ENCODE measurements around the gene RAD21L1. TPM values are rescaled to one million over a fixed set of nuclear protein-coding genes. Genes with fewer than 3 reads are reported as not detected.

RAD21L1 gene
- total and polyA plus RNA-seq, 2 donors (not counting 3 experiments of a cell fraction or from before 2014, with no cell fraction given) = 0.06 TPM; not detected in 1

DNA sequence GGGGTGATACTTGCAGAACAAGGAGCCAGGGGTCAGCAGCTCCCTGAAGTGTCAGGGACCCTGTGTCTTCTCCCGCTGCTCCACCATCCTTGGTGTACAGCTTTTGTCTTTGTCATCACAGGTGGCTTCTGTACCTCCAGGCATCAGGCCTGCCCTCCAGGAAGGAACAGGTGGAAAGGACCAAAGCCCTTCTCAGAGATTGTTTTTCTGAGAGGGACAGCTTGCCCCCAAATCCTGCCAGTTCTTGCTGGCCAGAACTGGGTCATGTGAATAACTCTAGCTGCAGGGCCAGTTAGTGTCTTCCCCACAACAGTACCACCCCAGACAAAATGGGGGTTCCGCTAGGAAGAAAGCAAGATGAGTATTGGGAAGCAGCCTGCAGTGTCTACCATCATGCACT lies 71.6 kb downstream of the RAD21L1 start:
- no peaks in the 10 kb centered on the region for H3K36me3 ChIP-seq (ENCODE audit: control insufficient read depth in 2 of 2, extremely low read depth in 1 of 2, insufficient read depth in 2 of 2, low read length in 2 of 2)
- dilution Hi-C loops (cut with MboI; ENCODE audit: extremely low pct_ligation_motif_present, low sequenced_read_pairs) (no loop called here), intact Hi-C loops (cut with micrococcal nuclease) (no loop called here)
- no peaks in the 10 kb centered on the region for H3K27me3 ChIP-seq (ENCODE audit: control insufficient read depth in 2 of 2, insufficient read depth in 2 of 2, low read length in 2 of 2)
- no peak for TF ChIP-seq POLR2AphosphoS5 (IDR thresholded peaks at IDR 0.05; ENCODE audit: insufficient read depth, low read depth, low read length)
- no peak for DNase-seq (ENCODE audit: low read depth, low spot score)
- H3K4me3 ChIP-seq (replicated peaks in 1 of 3; ENCODE audit: insufficient read depth in 1 of 3, low read depth in 1 of 3, low read length in 3 of 3) = no peak overlapping the region
- CTCF ChIA-PET = no interaction called here
- no peak for FAIRE-seq
- H2AFZ ChIP-seq (ENCODE audit: low read depth, low read length) = no peak overlapping the region
- no peaks in the 10 kb centered on the region for H3K9me3 ChIP-seq (replicated peaks; ENCODE audit: control insufficient read depth, insufficient read depth, low read length)
- H3K79me2 ChIP-seq (ENCODE audit: control insufficient read depth, insufficient read depth, low read length) = no peaks in the 10 kb centered on the region
- H3K27ac ChIP-seq (ENCODE audit: insufficient read depth, low read depth, low read length) = no peak overlapping the region
- no peak overlapping the region for H3K9ac ChIP-seq (replicated peaks; ENCODE audit: extremely low read depth, insufficient read depth, low read length)
- H4K20me1 ChIP-seq (replicated peaks; ENCODE audit: control insufficient read depth, extremely low read depth, insufficient read depth, low read length) = no peaks in the 10 kb centered on the region
- H3K4me2 ChIP-seq (ENCODE audit: insufficient read depth, low read length) = no peak overlapping the region
- H3K4me1 ChIP-seq (ENCODE audit: control insufficient read depth, extremely low read depth, insufficient read depth, low read length) = peaks cover 12% of the 10 kb centered on the region
- no peaks in the 10 kb centered on the region for H3K9me1 ChIP-seq (replicated peaks; ENCODE audit: control insufficient read depth, extremely low read depth, insufficient read depth, low read length)
- BruUV-seq (replicated peaks) = no TSS peak
- POLR2A ChIA-PET = no interaction called here

DNA sequence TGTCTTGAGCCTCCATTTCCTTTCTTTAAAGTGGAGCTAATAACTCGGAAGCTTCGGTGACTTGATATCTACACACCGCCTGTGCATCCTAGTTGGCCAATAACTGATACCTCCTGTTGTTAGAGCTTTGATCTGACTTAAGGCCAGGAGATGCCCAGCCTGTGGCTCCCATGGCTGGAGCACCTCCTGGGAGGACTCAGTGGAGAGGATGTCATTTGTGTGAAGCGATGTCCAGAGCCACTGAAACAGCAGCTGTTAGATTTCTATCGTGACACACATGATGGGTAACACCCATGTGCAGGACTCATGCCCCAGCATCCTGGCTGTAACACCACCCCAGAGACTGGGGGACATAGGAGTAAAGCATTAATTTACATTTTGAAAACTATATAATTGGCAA lies 72.3 kb downstream of the RAD21L1 start:
- no peaks in the 10 kb centered on the region for H3K27me3 ChIP-seq (ENCODE audit: control insufficient read depth in 2 of 2, insufficient read depth in 2 of 2, low read length in 2 of 2)
- TF ChIP-seq FOS (IDR thresholded peaks at IDR 0.05; ENCODE audit: borderline replicate concordance, insufficient read depth, low read length) = no peak
- TF ChIP-seq JUN (IDR thresholded peaks at IDR 0.05; ENCODE audit: borderline replicate concordance, insufficient read depth, insufficient read length, low read depth) = no peak
- TF ChIP-seq EZH2 (IDR thresholded peaks at IDR 0.05; ENCODE audit: borderline replicate concordance, low read depth, low read length, severe bottlenecking) = no peak
- TF ChIP-seq, protein P1, sequence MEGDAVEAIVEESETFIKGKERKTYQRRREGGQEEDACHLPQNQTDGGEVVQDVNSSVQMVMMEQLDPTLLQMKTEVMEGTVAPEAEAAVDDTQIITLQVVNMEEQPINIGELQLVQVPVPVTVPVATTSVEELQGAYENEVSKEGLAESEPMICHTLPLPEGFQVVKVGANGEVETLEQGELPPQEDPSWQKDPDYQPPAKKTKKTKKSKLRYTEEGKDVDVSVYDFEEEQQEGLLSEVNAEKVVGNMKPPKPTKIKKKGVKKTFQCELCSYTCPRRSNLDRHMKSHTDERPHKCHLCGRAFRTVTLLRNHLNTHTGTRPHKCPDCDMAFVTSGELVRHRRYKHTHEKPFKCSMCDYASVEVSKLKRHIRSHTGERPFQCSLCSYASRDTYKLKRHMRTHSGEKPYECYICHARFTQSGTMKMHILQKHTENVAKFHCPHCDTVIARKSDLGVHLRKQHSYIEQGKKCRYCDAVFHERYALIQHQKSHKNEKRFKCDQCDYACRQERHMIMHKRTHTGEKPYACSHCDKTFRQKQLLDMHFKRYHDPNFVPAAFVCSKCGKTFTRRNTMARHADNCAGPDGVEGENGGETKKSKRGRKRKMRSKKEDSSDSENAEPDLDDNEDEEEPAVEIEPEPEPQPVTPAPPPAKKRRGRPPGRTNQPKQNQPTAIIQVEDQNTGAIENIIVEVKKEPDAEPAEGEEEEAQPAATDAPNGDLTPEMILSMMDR (IDR thresholded peaks at IDR 0.05; ENCODE audit: extremely low read depth in 1 of 2, insufficient read depth in 1 of 2, low read depth in 1 of 2, low read length in 2 of 2) = no peak
- no peak for TF ChIP-seq MYC (IDR thresholded peaks at IDR 0.05; ENCODE audit: low read depth, low read length)
- no peak for TF ChIP-seq POLR2AphosphoS5 (IDR thresholded peaks at IDR 0.05; ENCODE audit: insufficient read depth, low read depth, low read length)
- TF ChIP-seq POLR2A (IDR thresholded peaks at IDR 0.05; ENCODE audit: low read depth, low read length) = no peak
- no peak for TF ChIP-seq GATA2 (IDR thresholded peaks at IDR 0.05; ENCODE audit: insufficient read depth, insufficient read length, low read depth, low read length)
- TF ChIP-seq, protein P2, sequence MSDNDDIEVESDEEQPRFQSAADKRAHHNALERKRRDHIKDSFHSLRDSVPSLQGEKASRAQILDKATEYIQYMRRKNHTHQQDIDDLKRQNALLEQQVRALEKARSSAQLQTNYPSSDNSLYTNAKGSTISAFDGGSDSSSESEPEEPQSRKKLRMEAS (IDR thresholded peaks at IDR 0.05; ENCODE audit: insufficient read depth, insufficient read length) = no peak
- ChIA-PET CTCF (interaction anchor here (1.4 kb wide), 1 partner anchor 15 kb away, joined by 5 read pairs; no protein-coding TSS in a partner anchor), POLR2A (no interaction called here)
- no peaks in the 10 kb centered on the region for H4K20me1 ChIP-seq (replicated peaks; ENCODE audit: control insufficient read depth, extremely low read depth, insufficient read depth, low read length)
- H2AFZ ChIP-seq (ENCODE audit: low read depth, low read length) = no peak overlapping the region
- no peak overlapping the region for H3K27ac ChIP-seq (ENCODE audit: insufficient read depth, low read depth, low read length)
- dilution Hi-C loops (cut with MboI; ENCODE audit: extremely low pct_ligation_motif_present, low sequenced_read_pairs) = no loop called here
- no peak overlapping the region for H3K4me2 ChIP-seq (ENCODE audit: insufficient read depth, low read length)
- FAIRE-seq = no peak
- no peaks in the 10 kb centered on the region for H3K9me3 ChIP-seq (replicated peaks; ENCODE audit: control insufficient read depth, insufficient read depth, low read length)
- no TSS peak for BruUV-seq (replicated peaks)
- DNase-seq (ENCODE audit: low read depth, low spot score) = no peak
- H3K4me3 ChIP-seq (replicated peaks in 1 of 3; ENCODE audit: insufficient read depth in 1 of 3, low read depth in 1 of 3, low read length in 3 of 3) = no peak overlapping the region
- H3K9me1 ChIP-seq (replicated peaks; ENCODE audit: control insufficient read depth, extremely low read depth, insufficient read depth, low read length) = no peaks in the 10 kb centered on the region
- intact Hi-C loops (cut with micrococcal nuclease) = no loop called here
- H3K36me3 ChIP-seq (ENCODE audit: control insufficient read depth in 2 of 2, extremely low read depth in 1 of 2, insufficient read depth in 2 of 2, low read length in 2 of 2) = no peaks in the 10 kb centered on the region
- no peaks in the 10 kb centered on the region for H3K79me2 ChIP-seq (ENCODE audit: control insufficient read depth, insufficient read depth, low read length)
- H3K9ac ChIP-seq (replicated peaks; ENCODE audit: extremely low read depth, insufficient read depth, low read length) = no peak overlapping the region
- H3K4me1 ChIP-seq (ENCODE audit: control insufficient read depth, extremely low read depth, insufficient read depth, low read length) = peaks cover 12% of the 10 kb centered on the region
